Effector memory CD8-positive, alpha-beta T cell (primary cell): ENCODE data around the gene REV3L.

Source experiments
- ATAC-seq: fragments of 150-1000 bp; cut with Tn5 transposase; replicated peaks from 2 replicates; pipeline ENCODE4 v1.10.0; 2021; ENCODE audit warnings: mild to moderate bottlenecking, moderate library complexity
- DNase-seq, 3 experiments: peaks; one replicate each; pipeline ENCODE4 v3.0.0; 2021
- H3K27ac Mint-ChIP-seq, 2 donors: one replicate each; pipeline ENCODE4 v1.8.0; 2022; ENCODE audit warnings: mild to moderate bottlenecking in 2 of 2, mixed read lengths in 2 of 2, moderate library complexity in 2 of 2
- H3K27me3 Mint-ChIP-seq, 2 donors: one replicate each; pipeline ENCODE4 v1.8.0; 2022; ENCODE audit warnings: mixed read lengths in 2 of 2
- H3K36me3 Mint-ChIP-seq: one replicate; pipeline ENCODE4 v1.8.0; 2022; ENCODE audit warnings: mild to moderate bottlenecking, moderate library complexity, mixed read lengths; ENCODE audit not compliant: insufficient read depth
- H3K4me1 Mint-ChIP-seq, 2 donors: one replicate each; pipeline ENCODE4 v1.8.0; 2022; ENCODE audit warnings: low read depth in 2 of 2, mixed read lengths in 2 of 2
- H3K4me3 Mint-ChIP-seq, 2 donors: one replicate each; pipeline ENCODE4 v1.8.0; 2022; ENCODE audit warnings: mild to moderate bottlenecking in 2 of 2, mixed read lengths in 2 of 2, moderate library complexity in 2 of 2
- H3K9me3 Mint-ChIP-seq, 2 donors: one replicate each; pipeline ENCODE4 v1.8.0; 2022; ENCODE audit warnings: mixed read lengths in 2 of 2

The REV3L gene

DNA sequence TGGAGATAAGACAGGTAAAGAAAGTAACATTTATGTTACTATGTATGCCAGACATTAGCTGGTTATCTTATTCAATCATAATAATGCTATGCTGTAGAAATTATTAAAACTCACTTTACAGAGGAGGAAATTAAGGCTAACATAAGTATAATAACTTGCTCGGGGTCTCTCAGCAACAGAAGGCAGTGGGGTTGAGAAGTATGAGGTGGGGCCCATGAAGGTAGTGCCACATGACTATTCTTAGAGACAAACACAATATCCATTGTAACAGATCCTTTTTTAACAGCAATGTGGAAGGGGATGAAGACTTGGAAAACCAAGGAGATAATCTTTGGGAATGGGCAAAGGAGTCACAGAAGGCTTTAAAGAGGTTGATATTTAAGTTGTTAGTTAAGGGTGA is 11.5 kb downstream of the REV3L start:
- ATAC-seq, result no peak
- Mint-ChIP-seq H3K27ac (no peak overlapping the region), H3K4me3 (no peak overlapping the region), H3K9me3 (no peaks in the 10 kb centered on the region), H3K36me3 (peaks cover 17% of the 10 kb centered on the region), H3K27me3 (no peaks in the 10 kb centered on the region), H3K4me1 (peaks cover 10 to 12% of the 10 kb centered on the region in 2 donors)
- no peak for DNase-seq

DNA sequence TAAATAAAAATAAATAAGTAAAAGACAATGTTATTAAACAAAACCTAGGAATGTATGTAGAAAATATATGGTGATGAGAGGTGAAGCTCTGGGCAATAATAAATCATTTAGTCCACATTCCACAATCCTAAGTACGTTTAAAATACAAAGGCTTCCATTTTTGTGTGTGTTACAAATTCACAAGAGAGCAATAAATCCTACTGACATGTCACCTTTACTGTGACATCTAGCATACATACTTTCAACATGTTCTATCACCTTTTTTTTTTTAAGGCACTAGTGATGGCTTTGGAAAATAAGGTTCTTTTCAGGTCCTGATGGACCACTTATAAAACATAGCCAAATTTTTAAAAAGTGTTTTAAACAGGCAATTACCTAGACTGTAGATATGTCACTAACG is 12.0 kb downstream of the REV3L start:
- no peak overlapping the region for H3K4me3 Mint-ChIP-seq
- peaks cover 10 to 12% of the 10 kb centered on the region in 2 donors for H3K4me1 Mint-ChIP-seq
- no peaks in the 10 kb centered on the region for H3K9me3 Mint-ChIP-seq

DNA sequence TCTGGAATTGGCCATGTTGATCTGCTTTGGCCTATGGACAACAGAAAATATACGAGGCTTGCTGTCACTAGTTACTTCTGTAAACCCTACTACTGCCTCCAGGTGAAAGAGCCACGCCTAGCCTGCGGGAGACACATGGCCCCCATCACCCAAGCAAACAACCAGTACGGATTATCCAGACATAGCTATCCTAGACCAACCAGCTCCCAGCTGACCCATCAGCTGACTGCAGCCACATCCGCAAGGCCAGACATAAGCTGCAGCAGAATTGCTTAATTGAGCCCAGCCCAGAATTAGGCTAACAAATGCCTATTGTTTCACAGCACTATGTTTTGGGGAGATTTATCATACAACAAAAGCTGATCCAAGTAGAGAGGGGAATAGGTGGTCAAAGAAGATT is 13.5 kb downstream of the REV3L start:
- H3K36me3 Mint-ChIP-seq, result peaks cover 20% of the 10 kb centered on the region
- peaks cover 7 to 12% of the 10 kb centered on the region in 2 donors for H3K4me1 Mint-ChIP-seq
- no peak for DNase-seq
- no peaks in the 10 kb centered on the region for H3K27me3 Mint-ChIP-seq
- H3K9me3 Mint-ChIP-seq, result no peaks in the 10 kb centered on the region
- peak overlapping the region in 1 of 2 donors; percentile 28 for H3K27ac Mint-ChIP-seq
- no peak overlapping the region for H3K4me3 Mint-ChIP-seq
- no peak for ATAC-seq

More for the DNA sequence above, 12.0 kb downstream of the REV3L start:
- no peaks in the 10 kb centered on the region for H3K27me3 Mint-ChIP-seq
- DNase-seq, result no peak
- no peak for ATAC-seq
- H3K36me3 Mint-ChIP-seq, result peaks cover 16% of the 10 kb centered on the region
- H3K27ac Mint-ChIP-seq, result no peak overlapping the region

DNA sequence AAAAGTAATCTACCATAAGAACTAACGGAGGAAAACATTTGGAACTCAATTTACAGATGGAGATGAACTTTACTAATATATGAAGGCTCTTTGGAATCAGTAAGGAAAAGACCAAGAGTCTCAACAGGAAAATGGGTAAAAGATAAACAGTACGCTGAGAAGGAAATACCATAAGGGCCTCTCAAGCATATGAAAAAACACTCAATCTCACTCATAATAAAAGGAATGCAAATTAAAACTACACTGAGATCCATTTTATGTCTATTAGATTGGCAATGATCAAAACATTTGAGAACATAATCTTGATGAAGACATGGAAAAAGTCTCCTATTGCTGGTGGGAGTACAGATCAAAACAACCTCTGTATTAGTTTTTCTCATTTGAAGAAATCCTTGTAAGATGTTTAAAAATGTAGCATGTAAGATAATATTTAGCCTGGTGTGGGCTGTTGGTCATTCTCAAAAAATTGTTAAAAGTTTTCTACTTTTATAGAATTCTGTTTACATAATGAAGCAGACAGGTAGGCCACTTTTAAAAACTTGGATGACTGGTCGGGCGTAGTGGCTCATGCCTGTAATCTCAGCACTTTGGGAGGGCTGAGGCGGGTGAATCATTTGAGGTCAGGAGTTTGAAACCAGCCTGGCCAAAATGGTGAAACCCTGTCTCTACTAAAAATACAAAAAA is 14.5 kb downstream of the REV3L start:
- no peak for ATAC-seq
- Mint-ChIP-seq H3K27me3 (no peaks in the 10 kb centered on the region), H3K4me3 (no peak overlapping the region), H3K4me1 (peaks cover 7 to 8% of the 10 kb centered on the region in 2 donors), H3K36me3 (peaks cover 23% of the 10 kb centered on the region), H3K27ac (no peak overlapping the region), H3K9me3 (no peaks in the 10 kb centered on the region)
- no peak for DNase-seq

DNA sequence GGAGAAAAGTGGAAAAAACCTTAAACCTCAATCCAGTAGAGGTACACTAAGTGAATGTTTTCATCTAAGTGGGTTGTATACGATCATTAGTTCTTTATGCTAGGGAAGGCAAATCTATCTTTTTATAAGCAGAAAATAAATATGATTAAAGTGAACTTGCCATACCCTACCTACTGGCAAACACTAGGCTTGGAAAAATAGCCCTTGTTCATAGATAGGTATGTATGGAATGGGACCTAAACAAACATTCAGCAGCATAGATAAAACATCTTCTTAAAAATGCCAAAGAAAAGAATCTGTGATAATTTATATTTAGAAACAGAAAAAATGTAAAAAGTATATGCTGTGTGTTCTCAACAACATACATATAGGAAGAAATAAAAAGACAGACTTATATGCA is 18.8 kb downstream of the REV3L start:
- H3K4me3 Mint-ChIP-seq, result no peak overlapping the region
- no peaks in the 10 kb centered on the region for H3K9me3 Mint-ChIP-seq
- no peak for ATAC-seq
- no peaks in the 10 kb centered on the region for H3K27me3 Mint-ChIP-seq
- peaks cover 17 to 23% of the 10 kb centered on the region in 2 donors for H3K4me1 Mint-ChIP-seq
- no peak for DNase-seq
- no peak overlapping the region for H3K27ac Mint-ChIP-seq
- peaks cover 23% of the 10 kb centered on the region for H3K36me3 Mint-ChIP-seq

DNA sequence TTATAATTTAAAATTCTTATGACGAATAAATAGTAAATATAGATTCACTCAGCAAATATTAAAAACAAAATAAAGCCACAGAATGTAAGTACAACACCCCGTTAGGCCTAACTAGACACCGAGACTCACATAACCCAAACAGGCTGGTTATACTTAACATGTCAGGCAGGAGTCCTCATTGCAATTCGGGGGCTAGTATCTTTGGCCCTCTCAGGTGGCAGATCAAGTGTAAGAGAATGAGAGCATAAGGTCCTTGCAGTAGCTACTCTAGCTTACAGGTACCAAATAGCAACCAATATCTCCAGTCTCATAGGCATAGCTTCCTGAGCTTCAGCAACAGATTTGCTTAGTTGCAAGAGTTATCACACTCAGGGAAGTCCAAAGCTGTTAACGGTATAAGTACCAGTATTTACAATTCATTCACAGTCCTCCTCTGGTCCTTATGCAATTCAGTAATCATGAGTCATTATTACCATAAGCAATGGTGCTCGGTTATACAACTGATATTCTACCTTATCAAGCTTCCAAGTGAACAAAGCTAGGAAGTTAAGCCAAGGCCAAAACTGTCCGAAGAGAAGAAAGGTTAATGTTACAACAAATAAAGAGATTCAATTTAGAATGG is 20.1 kb downstream of the REV3L start:
- peak overlapping the region; percentile 62 to 85 for H3K27ac Mint-ChIP-seq
- H3K36me3 Mint-ChIP-seq, result peaks cover 14% of the 10 kb centered on the region
- no peaks in the 10 kb centered on the region for H3K27me3 Mint-ChIP-seq
- peak overlapping the region in 1 of 2 donors; percentile 77 for H3K4me3 Mint-ChIP-seq
- ATAC-seq, result peak; percentile 22
- peaks cover 26 to 35% of the 10 kb centered on the region in 2 donors for H3K4me1 Mint-ChIP-seq
- no peak for DNase-seq
- no peaks in the 10 kb centered on the region for H3K9me3 Mint-ChIP-seq

DNA sequence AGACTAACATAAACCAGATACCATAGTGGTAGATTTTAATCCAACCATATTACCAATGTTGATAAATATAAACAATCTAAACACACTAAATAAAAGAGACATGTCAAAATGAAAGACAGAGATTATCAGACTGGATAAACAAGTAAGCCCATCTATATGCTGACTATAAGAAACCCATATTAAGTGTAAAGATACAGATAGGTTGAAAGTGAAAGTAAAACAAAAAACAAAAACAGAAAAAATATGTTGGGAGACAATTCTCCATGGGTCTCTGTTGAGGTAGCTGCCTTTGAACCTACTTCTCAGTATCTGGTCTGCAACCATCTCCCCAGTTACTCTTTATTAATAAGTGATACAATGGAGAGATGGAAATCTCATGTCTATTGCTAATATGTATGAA is 21.2 kb downstream of the REV3L start:
- Mint-ChIP-seq H3K27ac (peak overlapping the region; percentile 62 to 85), H3K4me3 (peak overlapping the region; percentile 56 to 77), H3K36me3 (peaks cover 9% of the 10 kb centered on the region), H3K27me3 (no peaks in the 10 kb centered on the region), H3K4me1 (peaks cover 28 to 39% of the 10 kb centered on the region in 2 donors), H3K9me3 (no peaks in the 10 kb centered on the region)
- DNase-seq, result no peak
- ATAC-seq, result peak; percentile 68

DNA sequence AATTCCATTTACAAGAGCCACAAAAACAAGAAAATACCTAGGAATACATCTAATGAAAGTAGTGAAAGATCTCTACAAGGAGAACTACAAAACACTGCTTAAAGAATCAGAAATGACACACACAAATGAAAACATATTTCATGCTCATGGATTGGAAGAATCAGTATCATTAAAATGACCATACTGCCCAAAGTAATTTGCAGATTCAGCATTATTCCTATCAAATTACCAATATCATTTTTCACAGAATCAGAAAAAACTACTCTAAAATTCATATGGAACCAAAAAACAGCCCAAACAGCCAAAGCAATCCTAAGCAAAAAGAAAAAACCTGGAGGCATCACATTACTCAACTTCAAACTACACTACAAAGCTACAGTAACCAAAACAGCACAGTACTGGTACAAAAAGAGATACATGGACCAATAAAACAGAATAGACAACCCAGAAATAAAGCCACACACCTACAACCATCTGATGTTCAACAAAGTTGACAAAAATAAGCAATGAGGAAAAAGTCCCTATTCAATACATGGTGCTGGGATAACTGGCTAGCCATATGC is 24.3 kb downstream of the REV3L start:
- Mint-ChIP-seq H3K36me3 (peaks cover 9% of the 10 kb centered on the region), H3K4me3 (no peak overlapping the region)
- ATAC-seq, result no peak

DNA sequence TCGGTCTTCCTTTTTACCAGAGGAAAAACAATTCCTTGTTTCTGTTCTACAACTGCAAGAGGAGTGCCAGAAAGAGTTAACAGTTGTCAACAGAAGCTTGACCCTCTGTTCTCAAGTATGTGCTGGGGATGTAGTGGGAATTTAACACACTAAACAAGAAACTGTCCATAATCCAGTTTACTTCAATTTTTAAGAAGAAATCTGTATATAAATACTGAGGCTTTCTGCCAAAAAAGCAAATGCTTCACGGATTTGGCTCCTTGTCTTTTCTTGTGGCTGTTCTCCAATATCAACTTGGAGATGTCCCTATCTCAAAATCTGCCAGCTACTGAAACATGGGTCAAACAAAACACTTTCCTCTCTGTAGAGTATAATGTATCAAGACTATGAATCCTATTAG is 26.8 kb downstream of the REV3L start:
- no peak overlapping the region for H3K4me3 Mint-ChIP-seq
- no peaks in the 10 kb centered on the region for H3K27me3 Mint-ChIP-seq
- peaks cover 24 to 36% of the 10 kb centered on the region in 2 donors for H3K4me1 Mint-ChIP-seq
- no peak overlapping the region for H3K27ac Mint-ChIP-seq
- no peaks in the 10 kb centered on the region for H3K9me3 Mint-ChIP-seq
- no peak for DNase-seq
- no peak for ATAC-seq
- peaks cover 9% of the 10 kb centered on the region for H3K36me3 Mint-ChIP-seq

More for the DNA sequence above, 24.3 kb downstream of the REV3L start:
- H3K27ac Mint-ChIP-seq, result peak overlapping the region in 1 of 2 donors; percentile 22
- DNase-seq, result no peak
- no peaks in the 10 kb centered on the region for H3K9me3 Mint-ChIP-seq
- peaks cover 32 to 54% of the 10 kb centered on the region in 2 donors for H3K4me1 Mint-ChIP-seq
- no peaks in the 10 kb centered on the region for H3K27me3 Mint-ChIP-seq

DNA sequence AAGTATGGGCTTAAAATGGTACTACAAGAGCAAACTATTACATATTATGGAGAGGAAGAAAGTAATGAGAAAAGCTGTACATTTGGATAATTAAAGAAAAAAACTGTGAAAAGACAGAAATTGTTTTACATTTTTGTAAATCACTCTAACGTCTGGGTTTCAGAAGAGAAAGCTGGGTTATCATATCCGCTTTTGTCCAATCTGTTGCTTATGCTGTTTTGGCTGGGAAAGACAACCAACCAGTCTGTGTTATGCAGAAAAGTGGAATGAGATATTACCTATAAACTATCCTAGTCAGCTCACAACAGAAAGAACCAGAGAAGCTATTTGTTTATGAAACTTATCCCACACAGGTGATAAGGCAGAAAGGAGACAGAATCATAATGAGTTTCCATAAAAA is 32.4 kb downstream of the REV3L start:
- H3K27ac Mint-ChIP-seq, result no peak overlapping the region
- no peak for DNase-seq
- H3K9me3 Mint-ChIP-seq, result no peaks in the 10 kb centered on the region
- no peak overlapping the region for H3K4me3 Mint-ChIP-seq
- H3K36me3 Mint-ChIP-seq, result peaks cover 13% of the 10 kb centered on the region
- no peak for ATAC-seq
- no peaks in the 10 kb centered on the region for H3K27me3 Mint-ChIP-seq
- H3K4me1 Mint-ChIP-seq, result peaks cover 17 to 28% of the 10 kb centered on the region in 2 donors

DNA sequence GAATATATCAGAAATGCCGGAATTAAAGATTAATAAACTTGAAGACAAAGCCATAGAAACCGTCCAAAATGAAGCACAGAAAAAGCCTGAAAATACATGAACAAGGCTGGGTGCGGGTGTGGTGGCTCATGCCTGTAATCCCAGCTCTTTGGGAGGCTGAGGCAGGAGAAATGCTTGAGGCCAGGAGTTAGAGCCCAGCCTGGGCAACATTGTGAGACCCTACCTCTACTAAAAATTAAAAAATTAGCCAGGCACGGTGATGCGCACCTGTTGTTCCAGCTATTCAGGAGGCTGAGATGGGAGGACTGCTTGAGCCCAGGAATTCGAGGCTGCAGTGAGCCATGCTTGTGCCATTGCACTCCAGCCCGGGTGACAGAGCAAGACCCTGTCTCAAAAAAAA is 32.9 kb downstream of the REV3L start:
- H3K9me3 Mint-ChIP-seq, result no peaks in the 10 kb centered on the region
- peaks cover 18 to 29% of the 10 kb centered on the region in 2 donors for H3K4me1 Mint-ChIP-seq
- ATAC-seq (no peak), DNase-seq (no peak)
- H3K27me3 Mint-ChIP-seq, result no peaks in the 10 kb centered on the region
- no peak overlapping the region for H3K4me3 Mint-ChIP-seq
- H3K27ac Mint-ChIP-seq, result no peak overlapping the region
- peaks cover 11% of the 10 kb centered on the region for H3K36me3 Mint-ChIP-seq

DNA sequence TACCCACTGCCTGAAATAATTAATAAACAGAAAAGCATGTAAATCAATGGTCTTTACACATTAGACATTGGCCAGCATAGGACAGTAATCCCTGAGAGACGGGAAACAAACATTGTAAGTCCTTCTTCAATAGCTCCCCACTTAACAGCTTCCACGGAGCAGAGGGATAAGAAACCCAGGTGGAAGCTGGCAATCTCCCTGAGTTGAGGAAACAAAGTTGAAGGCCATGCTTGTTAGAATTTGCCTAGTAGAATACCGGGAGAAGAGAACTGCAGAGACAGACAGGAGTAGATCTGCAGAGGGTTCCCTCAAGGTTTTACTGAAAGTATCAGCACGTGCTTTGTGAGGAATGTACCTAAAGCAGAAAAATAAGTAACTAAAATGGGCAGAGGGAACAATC is 33.9 kb downstream of the REV3L start:
- no peak overlapping the region for H3K4me3 Mint-ChIP-seq
- peak overlapping the region in 1 of 2 donors; percentile 62 for H3K27ac Mint-ChIP-seq
- DNase-seq (no peak), ATAC-seq (no peak)
- H3K27me3 Mint-ChIP-seq, result no peaks in the 10 kb centered on the region
- H3K36me3 Mint-ChIP-seq, result peaks cover 4% of the 10 kb centered on the region
- no peaks in the 10 kb centered on the region for H3K9me3 Mint-ChIP-seq
- H3K4me1 Mint-ChIP-seq, result peaks cover 22 to 23% of the 10 kb centered on the region in 2 donors

DNA sequence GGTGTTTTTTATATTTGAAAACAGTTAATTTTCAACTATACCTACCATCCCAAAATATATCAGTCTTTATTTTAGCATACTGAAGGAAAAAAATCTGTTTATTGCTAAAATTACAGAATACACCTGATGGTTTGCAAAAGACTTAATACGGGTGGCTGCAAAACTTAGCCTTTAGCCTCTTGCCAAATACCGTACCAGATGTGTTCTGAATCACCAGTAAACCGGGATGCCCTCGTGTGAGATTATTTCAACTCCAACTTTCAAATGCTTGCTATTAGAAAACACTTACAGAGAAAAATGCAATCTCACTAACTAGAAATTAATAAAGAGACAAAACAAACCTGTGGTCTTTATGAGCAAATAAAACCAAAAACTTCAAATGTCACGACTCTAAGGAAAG is 36.0 kb downstream of the REV3L start:
- H3K4me1 Mint-ChIP-seq, result peaks cover 25% of the 10 kb centered on the region in 2 donors
- H3K9me3 Mint-ChIP-seq, result no peaks in the 10 kb centered on the region
- no peak overlapping the region for H3K27ac Mint-ChIP-seq
- DNase-seq (no peak), ATAC-seq (no peak)
- H3K4me3 Mint-ChIP-seq, result no peak overlapping the region
- H3K36me3 Mint-ChIP-seq, result peaks cover 4% of the 10 kb centered on the region
- no peaks in the 10 kb centered on the region for H3K27me3 Mint-ChIP-seq

DNA sequence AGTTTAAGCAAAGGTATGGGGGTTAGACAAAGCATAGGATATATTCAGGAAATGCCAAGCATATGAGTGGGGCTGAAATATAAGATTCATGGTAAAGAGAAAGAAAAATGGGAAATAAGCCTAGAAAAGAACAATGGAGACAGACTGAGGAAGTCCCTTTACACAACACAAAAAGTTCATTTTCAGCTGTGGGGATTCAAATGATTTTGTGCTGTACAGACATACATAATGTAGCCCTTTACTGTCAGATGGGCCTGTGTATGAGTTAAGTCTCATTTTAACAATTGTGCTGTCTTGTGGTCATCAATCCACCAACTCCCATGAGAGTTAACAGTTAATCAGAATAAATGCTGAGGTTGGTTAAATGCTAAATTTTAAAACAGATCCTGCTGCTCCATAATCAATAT is 37.2 kb downstream of the REV3L start:
- Mint-ChIP-seq H3K36me3 (peaks cover 4% of the 10 kb centered on the region), H3K27me3 (no peaks in the 10 kb centered on the region), H3K4me1 (peaks cover 26 to 28% of the 10 kb centered on the region in 2 donors), H3K9me3 (no peaks in the 10 kb centered on the region), H3K4me3 (no peak overlapping the region), H3K27ac (no peak overlapping the region)
- no peak for DNase-seq
- no peak for ATAC-seq
